ENCODE measurements around the gene NFATC2. TPM values are rescaled to one million over a fixed set of nuclear protein-coding genes. Genes with fewer than 3 reads are reported as not detected.

The NFATC2 gene
- total and polyA plus RNA-seq, 2 of the 8 experiments (the other 6 are each of a cell fraction or from before 2014, with no cell fraction given) = 0.27 to 0.91 TPM

DNA sequence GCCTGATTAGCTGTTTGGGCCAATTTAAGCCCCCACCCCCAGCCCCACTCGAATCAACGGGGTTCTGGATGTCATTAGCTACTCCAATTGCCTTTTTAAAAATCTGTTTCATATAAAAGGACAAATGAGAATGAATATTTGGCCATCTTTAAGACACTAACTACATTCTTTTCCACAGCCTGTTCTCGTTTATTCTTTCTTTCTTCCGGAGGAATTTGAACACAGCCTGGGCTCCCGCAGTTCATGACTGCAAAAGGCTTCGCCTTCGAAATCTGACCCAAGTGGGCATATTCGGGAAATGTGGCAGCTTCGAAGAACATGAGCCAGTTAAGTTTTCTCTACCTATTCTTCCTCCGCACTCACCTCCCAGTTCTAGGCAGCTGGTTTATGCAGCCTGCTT lies 49.4 kb upstream of the NFATC2 start (continued):
- TF ChIP-seq NRF1 (IDR thresholded peaks at IDR 0.05; ENCODE audit: low read depth, low read length) (no peak), BACH1 (IDR thresholded peaks at IDR 0.05; ENCODE audit: low read length) (no peak), TAF7 (optimal IDR thresholded peaks at IDR 0.05; ENCODE audit: borderline replicate concordance, low read depth, low read length) (no peak), NANOG (IDR thresholded peaks at IDR 0.05; ENCODE audit: insufficient read depth, low read depth, low read length, poor library complexity, severe bottlenecking) (no peak), JUND (IDR thresholded peaks at IDR 0.05; ENCODE audit: low read length) (no peak), TCF12 (IDR thresholded peaks at IDR 0.05; ENCODE audit: low read depth, low read length) (no peak), SIRT6 (IDR thresholded peaks at IDR 0.05; ENCODE audit: low read length) (no peak), EP300 (IDR thresholded peaks at IDR 0.05; ENCODE audit: borderline replicate concordance in 1 of 2, low read depth in 2 of 2, low read length in 2 of 2) (no peak)
